Small intestine (tissue), 7 donors: ENCODE results near the gene USP31. TPM values are rescaled to one million over a fixed set of nuclear protein-coding genes. Genes with fewer than 3 reads are reported as not detected.

ENCODE experiments used
- DNase-seq, 2 donors: peaks; one replicate each; pipeline versions ENCODE4 v3.0.0 to v3.0.0-alpha.2; 2013
- FAIRE-seq: peaks from 2 replicates; lab custom pipeline; 2012; peaks lifted over from hg19 to GRCh38; lab: Jason Lieb, UNC
- H3K27ac ChIP-seq, 3 donors: one replicate each; pipeline ENCODE4 v1.5.1; 2013; ENCODE audit warnings: low read length in 2 of 3, mild to moderate bottlenecking in 2 of 3, control low read depth in 1 of 3, inconsistent platforms in 1 of 3, low read depth in 1 of 3, moderate library complexity in 1 of 3
- H3K27me3 ChIP-seq, 3 donors: one replicate each; pipeline ENCODE4 v1.6.1; 2013; ENCODE audit warnings: low read length in 3 of 3, inconsistent platforms in 1 of 3; ENCODE audit not compliant: control insufficient read depth in 3 of 3, insufficient read depth in 3 of 3
- H3K36me3 ChIP-seq, 3 donors: one replicate each; pipeline ENCODE4 v1.6.1; 2013; ENCODE audit warnings: low read length in 3 of 3, inconsistent platforms in 1 of 3, low read depth in 1 of 3, mild to moderate bottlenecking in 1 of 3, moderate library complexity in 1 of 3; ENCODE audit not compliant: control insufficient read depth in 3 of 3, insufficient read depth in 2 of 3
- H3K4me1 ChIP-seq, 3 donors: one replicate each; pipeline ENCODE4 v1.6.1; 2013; ENCODE audit warnings: low read length in 2 of 3, inconsistent platforms in 1 of 3, low read depth in 1 of 3, mild to moderate bottlenecking in 1 of 3, moderate library complexity in 1 of 3; ENCODE audit not compliant: control insufficient read depth in 3 of 3, insufficient read depth in 2 of 3
- H3K4me3 ChIP-seq, 3 donors: one replicate each; pipeline ENCODE4 v1.5.1; 2013; ENCODE audit warnings: low read length in 3 of 3, control low read depth in 1 of 3, inconsistent platforms in 1 of 3, low read depth in 1 of 3, mild to moderate bottlenecking in 1 of 3, moderate library complexity in 1 of 3
- H3K9me3 ChIP-seq, 2 donors: one replicate each; pipeline ENCODE4 v1.6.1; 2013; ENCODE audit warnings: low read depth in 1 of 2, low read length in 1 of 2; ENCODE audit not compliant: control insufficient read depth in 2 of 2, insufficient read depth in 1 of 2
- WGBS, 3 donors: extraction: QIAGEN DNeasy Blood & Tissue Kit; methylation state at CpG; one replicate each; pipeline ENCODE4 v1.1.7; 2013; 5-methylcytosine and 5-hydroxymethylcytosine counted together
- polyA plus RNA-seq, 4 donors: library from polyadenylated mRNA; stranded (reverse) in 3 of 4; unstranded in 1 of 4; fragments of 200-250 nt in 3 of 4; fragments of 120-200 nt in 1 of 4; gene quantifications; one replicate each; pipeline versions ENCODE4 v1.2.1 to v1.2.3, GENCODE V29; 2013
- donor health status: healthy with polysubstance abuse.
- donor health status: control.
- donor health status: control.
- donor health status: Bipolar disorder and iron deficiency.
- donor health status: healthy.

The USP31 gene
- polyA plus RNA-seq, 4 donors = 0.89 to 3.1 (median 2.3) TPM

DNA sequence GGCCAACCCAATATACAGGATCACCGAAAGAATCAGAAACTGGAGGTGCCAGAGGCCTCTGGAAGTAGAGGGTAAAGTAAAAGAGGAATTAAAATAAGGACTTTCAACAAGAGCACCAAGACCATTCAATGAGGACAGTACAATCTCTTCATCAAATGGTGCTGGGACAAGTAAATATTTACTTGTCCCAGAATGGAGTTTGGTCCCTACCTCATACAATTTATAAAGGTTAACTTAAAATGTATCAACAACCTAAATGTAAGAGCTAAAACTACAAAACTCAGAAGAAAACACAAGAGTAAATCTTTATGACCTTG, 56.5 kb downstream of the USP31 start:
- Histone ChIP-seq H3K27me3 (no peaks in the 10 kb centered on the region), H3K27ac (no peak overlapping the region), H3K4me3 (no peak overlapping the region), H3K9me3 (no peaks in the 10 kb centered on the region), H3K36me3 (peaks cover 0 to 5% (median 0%) of the 10 kb centered on the region in 3 donors), H3K4me1 (no peaks in the 10 kb centered on the region)
- DNase-seq = no peak
- FAIRE-seq = no peak
- WGBS, 3 donors = 93 to 97% (median 96%) methylated on average over 1 of the region's 1 CpG

DNA sequence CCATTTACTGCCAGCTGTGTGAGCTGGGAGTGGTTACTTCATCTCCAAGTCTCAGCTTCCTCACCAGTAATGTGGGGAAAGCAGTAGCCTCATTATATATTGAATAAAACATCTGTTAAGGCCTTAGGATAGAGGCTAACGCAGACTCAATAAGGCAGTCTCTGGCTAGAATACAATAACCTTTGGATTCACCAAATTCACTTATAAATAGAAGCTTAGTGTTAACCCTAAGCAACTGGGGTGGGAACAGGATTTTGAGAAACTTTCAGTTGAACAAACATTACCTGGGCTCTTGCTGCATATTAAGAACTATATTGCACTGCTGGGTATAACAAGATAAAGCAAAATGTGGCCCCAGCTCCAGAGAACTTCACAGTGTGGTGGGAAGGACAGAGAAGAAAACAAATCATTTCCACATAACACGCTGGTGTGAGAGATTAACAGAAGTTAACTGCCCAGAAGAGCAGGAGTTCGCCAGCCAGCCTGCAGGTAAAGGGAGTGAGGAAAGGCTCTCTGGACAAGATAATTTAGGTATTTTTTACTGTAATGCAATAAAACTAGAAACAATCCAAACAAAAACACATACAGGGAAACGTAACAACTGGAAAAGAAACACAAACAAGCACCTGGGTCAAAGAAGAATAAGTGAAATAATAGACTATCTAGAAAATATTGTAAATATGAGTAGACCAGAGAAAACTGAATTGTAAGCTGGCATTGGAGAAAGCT, 57.0 kb downstream of the USP31 start:
- no peak overlapping the region for H3K27ac ChIP-seq
- H3K4me1 ChIP-seq = no peaks in the 10 kb centered on the region
- DNase-seq (no peak), FAIRE-seq (no peak)
- H3K27me3 ChIP-seq = no peaks in the 10 kb centered on the region
- H3K4me3 ChIP-seq = no peak overlapping the region
- H3K9me3 ChIP-seq = no peaks in the 10 kb centered on the region
- WGBS, 3 donors = 93 to 96% (median 94%) methylated on average over 4 of the region's 4 CpGs
- peaks cover 0 to 5% (median 0%) of the 10 kb centered on the region in 3 donors for H3K36me3 ChIP-seq

- Histone ChIP-seq H3K4me3 (no peak overlapping the region), H3K27me3 (no peaks in the 10 kb centered on the region), H3K36me3 (peaks cover 0 to 8% (median 0%) of the 10 kb centered on the region in 3 donors), H3K27ac (no peak overlapping the region), H3K9me3 (no peaks in the 10 kb centered on the region), H3K4me1 (no peaks in the 10 kb centered on the region)
- DNase-seq = no peak
- WGBS, 3 donors = 94 to 95% (median 95%) methylated on average over 8 of the region's 8 CpGs
- no peak for FAIRE-seq
Measured at GRCh38 chr16:23089111-23089510, 60.1 kb downstream of the USP31 start.

- FAIRE-seq = no peak
Measured at GRCh38 chr16:23088018-23088417, 61.2 kb downstream of the USP31 start.

DNA sequence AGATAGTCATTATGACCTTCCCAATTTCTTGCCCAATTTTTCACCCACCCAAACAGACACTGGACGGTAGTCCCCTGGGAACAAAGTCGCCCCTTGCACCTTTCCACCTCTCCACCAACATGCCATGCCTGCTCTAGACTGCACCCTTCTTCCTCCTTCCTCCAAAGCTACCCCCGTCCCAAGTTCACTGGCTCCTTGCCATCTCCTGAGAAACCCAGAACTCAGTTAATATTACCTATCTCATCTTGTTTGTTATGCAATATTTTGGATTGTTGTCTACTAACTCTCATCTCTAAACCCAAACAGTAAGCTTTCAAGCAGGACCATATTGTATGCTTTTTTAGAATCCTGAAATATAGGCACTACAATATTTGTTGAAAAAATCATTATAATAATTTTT, 63.3 kb downstream of the USP31 start:
- DNase-seq (no peak), FAIRE-seq (no peak)
- Histone ChIP-seq H3K27me3 (no peaks in the 10 kb centered on the region), H3K4me3 (no peak overlapping the region), H3K9me3 (no peaks in the 10 kb centered on the region), H3K4me1 (no peaks in the 10 kb centered on the region), H3K27ac (no peak overlapping the region), H3K36me3 (peaks cover 0 to 11% (median 2%) of the 10 kb centered on the region in 3 donors)
- 60 to 72% (median 63%) methylated on average over 3 of the region's 3 CpGs for WGBS, 3 donors

More at GRCh38 chr16:23088018-23088417, 61.2 kb downstream of the USP31 start:
- H3K9me3 ChIP-seq = no peaks in the 10 kb centered on the region
- no peaks in the 10 kb centered on the region for H3K4me1 ChIP-seq
- no peak overlapping the region for H3K27ac ChIP-seq
- DNase-seq = no peak
- H3K36me3 ChIP-seq = peaks cover 0 to 8% (median 2%) of the 10 kb centered on the region in 3 donors
- H3K27me3 ChIP-seq = no peaks in the 10 kb centered on the region
- no peak overlapping the region for H3K4me3 ChIP-seq
- 88 to 96% (median 94%) methylated on average over 4 of the region's 4 CpGs for WGBS, 3 donors

DNA sequence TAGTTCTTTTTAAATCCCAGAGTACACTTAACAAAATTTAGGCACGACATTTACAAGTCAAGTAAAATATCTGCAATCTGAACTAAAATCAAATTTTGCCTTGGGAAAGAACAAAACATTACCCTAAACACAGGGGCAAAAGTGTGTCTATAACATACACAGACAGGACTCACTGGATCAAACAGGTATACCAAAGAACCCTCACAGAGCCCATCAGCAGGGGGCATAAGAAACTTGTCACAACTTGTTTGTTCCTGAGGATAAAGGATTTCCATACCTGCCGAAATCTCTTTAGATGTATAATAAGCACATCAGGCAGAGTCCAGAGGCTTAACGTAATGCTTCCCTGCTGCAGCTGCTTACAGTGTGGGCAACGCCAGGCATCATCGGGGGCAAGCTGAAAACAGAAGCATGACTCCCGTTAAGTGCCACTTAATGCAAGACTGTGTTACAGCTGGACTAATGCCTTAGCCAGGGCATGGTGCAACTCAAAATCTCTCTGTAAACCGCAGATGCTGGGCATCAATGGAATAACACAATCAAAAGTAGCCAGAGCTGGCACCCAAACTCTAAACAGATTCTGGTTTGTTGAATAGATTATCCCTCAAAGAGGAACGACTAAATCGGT, 67.0 kb downstream of the USP31 start:
- no peak for DNase-seq
- no peak overlapping the region for H3K27ac ChIP-seq
- H3K4me1 ChIP-seq = peaks cover 0 to 2% (median 0%) of the 10 kb centered on the region in 3 donors
- H3K36me3 ChIP-seq = peaks cover 2 to 14% (median 4%) of the 10 kb centered on the region in 3 donors
- H3K4me3 ChIP-seq = no peak overlapping the region
- FAIRE-seq = no peak
- H3K27me3 ChIP-seq = no peaks in the 10 kb centered on the region
- no peaks in the 10 kb centered on the region for H3K9me3 ChIP-seq
- WGBS, 3 donors = 87 to 93% (median 89%) methylated on average over 9 of the region's 9 CpGs

DNA sequence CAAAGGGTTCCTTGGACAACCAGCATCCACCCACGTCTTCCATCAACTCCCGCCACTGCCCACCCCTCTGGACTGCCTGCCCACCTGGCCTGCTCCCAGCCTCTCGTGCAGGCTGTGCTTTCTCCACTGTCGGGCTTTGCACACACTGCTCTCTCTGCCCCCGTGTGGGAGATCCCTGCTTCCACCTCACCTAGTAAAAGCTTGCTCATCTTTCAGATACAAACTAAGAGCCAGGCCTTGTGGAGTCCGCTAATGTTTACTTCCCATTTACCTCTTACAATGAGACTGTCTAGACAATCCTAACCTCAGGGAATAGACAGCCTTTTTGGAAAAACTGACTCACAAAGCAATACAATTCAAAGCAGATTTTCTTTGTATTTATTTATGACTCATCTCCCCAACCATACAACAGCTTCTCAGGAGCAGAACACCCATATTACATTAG, 67.6 kb downstream of the USP31 start:
- WGBS, 3 donors = 81 to 94% (median 93%) methylated on average over 6 of the region's 6 CpGs
- Histone ChIP-seq H3K4me1 (peaks cover 0 to 2% (median 0%) of the 10 kb centered on the region in 3 donors), H3K9me3 (no peaks in the 10 kb centered on the region), H3K4me3 (no peak overlapping the region), H3K27me3 (no peaks in the 10 kb centered on the region), H3K36me3 (peaks cover 2 to 14% (median 4%) of the 10 kb centered on the region in 3 donors), H3K27ac (no peak overlapping the region)
- DNase-seq = no peak
- FAIRE-seq = no peak

DNA sequence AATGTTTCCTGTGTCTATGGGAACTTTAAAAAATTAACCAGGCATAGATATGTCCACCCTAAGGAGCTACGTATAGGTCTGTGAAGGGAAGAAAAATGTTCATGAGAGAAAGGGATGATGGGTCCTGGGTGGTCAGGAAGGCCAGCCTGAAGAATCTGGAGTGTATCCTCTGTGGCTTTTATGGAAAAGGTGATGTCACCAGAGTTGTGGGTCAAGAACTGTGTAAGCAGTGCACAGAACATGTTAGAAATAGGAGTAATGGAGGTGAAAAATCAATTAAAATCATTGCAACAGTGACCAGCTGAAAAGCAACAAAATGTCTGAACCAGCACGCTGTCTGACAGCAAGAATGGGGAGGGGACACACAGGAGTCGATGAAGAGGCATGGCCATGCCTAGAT, 68.5 kb downstream of the USP31 start:
- FAIRE-seq (no peak), DNase-seq (no peak)
- Histone ChIP-seq H3K27me3 (no peaks in the 10 kb centered on the region), H3K36me3 (peaks cover 2 to 14% (median 4%) of the 10 kb centered on the region in 3 donors), H3K27ac (no peak overlapping the region), H3K4me1 (peaks cover 0 to 2% (median 0%) of the 10 kb centered on the region in 3 donors), H3K9me3 (no peaks in the 10 kb centered on the region), H3K4me3 (no peak overlapping the region)
- 92 to 98% (median 96%) methylated on average over 3 of the region's 3 CpGs for WGBS, 3 donors
